PFSK-1 (cell line): ENCODE measurements around the gene FKBP15.

Source experiments
- FOXP2 ChIP-seq: optimal IDR thresholded peaks from 2 replicates; pipeline ENCODE3; 2011; ENCODE audit warnings: borderline replicate concordance, control low read depth, inconsistent platforms; ENCODE audit not compliant: insufficient read depth; ENCODE audit errors: extremely low read length, extremely low read depth
- POLR2AphosphoS5 ChIP-seq: IDR thresholded peaks from 2 replicates; pipeline ENCODE4 v1.6.1; 2012; ENCODE audit warnings: low read depth, mild to moderate bottlenecking, control low read depth, low read length, moderate library complexity
- TAF1 ChIP-seq: IDR thresholded peaks from 2 replicates; pipeline ENCODE4 v1.6.1; 2012; ENCODE audit warnings: low read length, control low read depth, borderline replicate concordance; ENCODE audit not compliant: insufficient read depth

- no peak for TF ChIP-seq POLR2AphosphoS5
- TF ChIP-seq FOXP2: no peak
- TF ChIP-seq TAF1: no peak
These were observed 48.3 kb upstream of the FKBP15 start for GRCh38 chr9:113269355-113269754.
